ENCODE measurements around the gene RAB4A.
"Not testable (repeated sequence)": the region's sequence is repeated elsewhere in the genome, so short reads cannot be mapped to it uniquely, and the experiment has no call there.

RAB4A gene

DNA sequence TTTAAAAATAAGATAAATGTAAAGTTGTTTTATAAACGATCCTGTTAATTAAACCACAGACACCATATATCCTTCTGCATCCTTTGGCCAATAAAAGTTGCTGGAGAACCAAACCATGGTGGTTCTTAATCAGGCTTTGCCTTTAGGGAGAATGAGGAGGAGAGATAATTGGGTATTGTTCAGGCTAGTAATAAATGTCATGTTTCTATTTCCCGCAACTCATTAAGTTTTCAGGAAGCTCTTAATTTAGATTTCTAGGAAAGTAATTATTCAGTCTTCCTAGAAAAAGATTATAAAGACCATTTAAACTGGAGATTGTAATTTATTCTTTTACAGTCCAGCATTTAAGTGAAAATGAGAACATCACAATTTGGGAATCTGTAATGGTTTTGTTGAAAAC lies 34.5 kb downstream of the RAB4A start:
- TF ChIP-seq GATA1 (IDR thresholded peaks at IDR 0.05; ENCODE audit: low read depth, low read length) (no peak), POLR2A (IDR thresholded peaks at IDR 0.05; ENCODE audit: low read length) (no peak)
- DNase-seq, result no peak

DNA sequence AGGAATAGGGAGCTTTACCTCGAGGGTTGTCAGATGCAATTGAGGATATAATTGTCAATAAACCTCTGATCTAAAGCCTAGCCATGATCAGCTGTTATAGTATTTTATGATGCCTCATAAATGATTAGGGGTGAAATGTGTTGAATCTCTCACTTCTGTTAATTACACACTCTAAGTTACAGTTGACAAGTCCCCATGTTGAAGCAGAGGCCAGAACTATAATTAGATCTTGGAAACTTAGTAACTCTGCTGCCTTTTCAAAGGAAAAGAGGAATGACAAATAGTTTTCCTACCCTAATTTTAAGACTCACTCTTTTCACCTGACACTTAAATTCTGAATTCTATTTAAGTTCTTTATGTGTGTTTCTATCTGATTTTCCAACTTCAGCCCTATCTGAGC lies 38.2 kb downstream of the RAB4A start:
- DNase-seq, result no peak

DNA sequence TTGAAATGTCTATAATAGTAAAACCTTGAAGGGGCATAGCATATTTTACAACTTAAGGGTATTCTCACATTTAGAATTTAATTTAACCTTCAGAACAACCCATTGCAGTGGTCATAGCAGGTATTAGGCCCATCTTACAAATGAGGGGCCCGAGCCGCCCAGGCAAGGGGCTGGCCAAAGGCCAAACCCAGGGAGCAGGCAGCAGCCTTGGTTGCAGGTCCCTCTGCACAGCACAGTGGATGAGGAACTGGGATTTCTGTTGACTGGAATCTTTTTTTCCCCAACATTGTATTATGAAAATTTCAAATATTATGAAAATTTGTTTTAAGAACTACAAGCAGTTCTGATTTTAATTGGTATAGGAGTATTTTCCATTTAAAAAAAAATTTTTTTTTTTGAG lies 38.8 kb downstream of the RAB4A start:
- TF ChIP-seq POLR2A (IDR thresholded peaks at IDR 0.05; ENCODE audit: low read length), result no peak
- no peak for TF ChIP-seq GATA1 (IDR thresholded peaks at IDR 0.05; ENCODE audit: low read depth, low read length)
- DNase-seq, result no peak

More for the DNA sequence above, 38.2 kb downstream of the RAB4A start:
- TF ChIP-seq GATA1 (IDR thresholded peaks at IDR 0.05; ENCODE audit: low read depth, low read length) (no peak), POLR2A (IDR thresholded peaks at IDR 0.05; ENCODE audit: low read length) (no peak)

DNA sequence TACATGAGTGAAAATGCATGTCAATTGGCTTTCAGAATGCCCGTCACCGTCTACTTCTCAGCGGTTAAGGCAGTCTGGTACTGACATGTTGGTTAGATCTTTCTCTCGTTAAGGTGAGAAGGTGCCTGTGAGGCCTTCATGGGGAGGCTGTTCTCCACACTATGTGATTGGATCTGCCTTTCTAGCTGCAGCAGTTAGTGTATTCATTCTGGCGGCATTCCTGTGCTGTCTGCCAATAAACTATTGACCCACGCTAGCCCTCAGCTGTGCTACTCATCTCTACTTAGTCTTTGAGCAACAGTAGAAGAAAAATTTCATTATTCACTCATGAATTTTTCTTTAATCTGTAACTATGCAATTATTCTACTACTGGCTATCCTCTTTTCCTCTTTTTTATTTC lies 39.9 kb downstream of the RAB4A start:
- TF ChIP-seq POLR2A (IDR thresholded peaks at IDR 0.05; ENCODE audit: low read length) (no peak), GATA1 (IDR thresholded peaks at IDR 0.05; ENCODE audit: low read depth, low read length) (no peak)
- no peak for DNase-seq

DNA sequence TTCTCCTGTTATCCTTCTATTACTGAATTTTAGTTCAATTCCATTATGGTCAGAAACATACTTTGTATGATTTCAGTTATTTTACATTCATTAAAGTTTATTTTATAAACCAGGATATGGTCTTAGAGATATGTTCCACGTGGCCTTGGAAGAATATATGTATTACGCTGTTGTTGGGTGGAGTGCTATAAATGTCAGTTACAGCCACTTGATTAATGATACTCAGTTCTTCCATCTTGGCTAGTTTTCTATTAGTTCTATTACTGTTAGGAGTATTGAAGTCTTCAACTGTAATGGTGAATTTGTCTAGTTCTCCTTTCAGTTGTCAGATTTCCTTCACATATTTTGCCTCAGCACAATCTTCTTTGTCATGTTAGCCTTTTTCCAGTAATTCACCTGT lies 45.3 kb downstream of the RAB4A start:
- DNase-seq, result no peak
- no peak for TF ChIP-seq POLR2A (IDR thresholded peaks at IDR 0.05; ENCODE audit: low read length)
- no peak for TF ChIP-seq GATA1 (IDR thresholded peaks at IDR 0.05; ENCODE audit: low read depth, low read length)

DNA sequence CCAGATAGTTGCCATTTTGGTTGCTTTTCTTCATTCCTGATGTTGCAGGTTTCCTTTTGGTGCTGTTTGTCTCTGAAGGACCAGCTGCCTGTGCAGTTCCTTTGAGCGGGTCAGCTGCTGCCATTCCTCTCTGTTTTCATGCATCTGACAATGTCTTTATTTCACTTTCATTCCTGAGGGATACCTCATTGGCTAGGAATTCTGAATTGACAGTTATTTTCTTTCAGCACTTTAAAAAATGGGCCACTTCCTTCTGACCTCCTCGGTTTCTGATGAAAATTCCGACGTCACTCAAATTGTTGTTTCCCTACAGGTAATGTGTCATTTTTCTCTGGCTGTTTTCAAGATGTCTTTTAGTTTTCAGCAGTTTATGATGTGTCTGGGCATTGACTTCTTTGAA lies 47.1 kb downstream of the RAB4A start:
- TF ChIP-seq POLR2A (IDR thresholded peaks at IDR 0.05; ENCODE audit: low read length) (no peak), GATA1 (IDR thresholded peaks at IDR 0.05; ENCODE audit: low read depth, low read length) (no peak)
- no peak for DNase-seq

DNA sequence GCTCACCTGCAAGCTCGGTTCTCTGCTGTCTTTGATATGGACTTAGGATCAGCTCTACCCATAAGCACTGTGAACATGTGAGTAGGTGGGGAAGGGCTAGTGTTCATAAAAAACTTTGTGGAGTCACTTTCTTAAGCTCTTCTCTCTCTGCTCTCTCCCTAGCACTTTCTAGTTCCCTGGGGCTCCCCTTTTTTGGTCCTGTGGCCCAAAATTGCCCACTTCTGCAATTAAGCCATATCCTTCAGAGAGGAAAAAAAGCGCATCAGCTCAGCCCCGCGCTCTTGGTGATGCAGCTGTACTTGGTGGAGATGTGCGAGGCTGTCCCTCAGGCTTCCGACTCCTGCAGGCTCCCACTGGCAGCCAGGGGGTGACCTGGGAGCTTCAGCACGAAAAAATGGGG lies 48.6 kb downstream of the RAB4A start:
- DNase-seq, result no peak

DNA sequence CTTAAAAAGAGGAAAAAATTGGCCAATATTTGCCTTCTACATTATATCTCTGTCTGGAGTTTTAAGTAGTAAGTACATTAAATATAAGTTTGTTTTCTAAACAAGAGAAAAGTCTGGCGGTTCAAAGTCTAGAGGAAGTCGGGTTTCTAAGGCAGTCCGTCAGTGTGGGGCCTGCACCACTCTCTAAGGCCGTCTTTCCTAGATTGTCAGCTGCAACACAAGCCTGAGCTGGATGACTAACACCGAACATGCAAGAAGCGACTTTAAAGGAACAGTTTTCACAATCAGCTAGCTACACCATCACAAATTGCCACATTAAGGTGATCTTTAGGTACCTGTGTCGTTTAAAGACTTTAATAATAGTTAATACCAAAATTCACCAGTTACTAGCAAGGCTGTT lies 52.3 kb downstream of the RAB4A start:
- no peak for TF ChIP-seq GATA1 (IDR thresholded peaks at IDR 0.05; ENCODE audit: low read depth, low read length)
- TF ChIP-seq POLR2A (IDR thresholded peaks at IDR 0.05; ENCODE audit: low read length), result no peak
- DNase-seq, result no peak

More for the DNA sequence above, 48.6 kb downstream of the RAB4A start:
- no peak for TF ChIP-seq GATA1 (IDR thresholded peaks at IDR 0.05; ENCODE audit: low read depth, low read length)

DNA sequence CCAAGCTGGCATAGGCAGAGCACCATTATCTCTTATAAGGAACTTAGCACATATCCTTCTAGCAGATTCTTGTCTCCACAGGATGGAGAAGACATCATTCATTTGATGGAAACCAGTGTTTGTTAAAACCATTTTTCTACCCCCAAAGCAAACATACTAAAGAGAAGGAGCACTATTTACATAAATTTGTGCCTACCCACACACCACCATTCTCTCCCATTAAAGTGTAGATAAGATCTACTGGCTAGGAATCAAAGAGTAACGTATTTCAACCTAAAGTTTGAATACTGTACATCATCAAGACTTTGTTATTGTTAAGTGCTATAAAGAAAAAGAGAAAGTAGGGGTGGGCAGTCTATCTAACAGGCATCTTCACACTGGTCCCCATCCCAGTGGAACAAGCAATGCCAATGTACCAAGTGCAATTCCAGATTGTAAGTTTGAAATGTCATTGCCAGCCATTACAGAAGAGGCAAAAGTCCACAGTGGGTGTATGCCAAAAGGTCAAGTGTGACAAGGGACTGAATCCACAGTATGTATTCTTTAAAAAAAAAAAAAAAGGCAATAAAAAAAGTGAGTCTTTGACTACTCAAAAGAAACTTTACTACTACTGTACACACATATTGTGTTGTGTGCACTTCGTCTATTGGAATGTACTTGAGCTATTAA lies 53.1 kb downstream of the RAB4A start:
- no peak for TF ChIP-seq GATA1 (IDR thresholded peaks at IDR 0.05; ENCODE audit: low read depth, low read length)
- TF ChIP-seq POLR2A (IDR thresholded peaks at IDR 0.05; ENCODE audit: low read length), result no peak
- no peak for DNase-seq

DNA sequence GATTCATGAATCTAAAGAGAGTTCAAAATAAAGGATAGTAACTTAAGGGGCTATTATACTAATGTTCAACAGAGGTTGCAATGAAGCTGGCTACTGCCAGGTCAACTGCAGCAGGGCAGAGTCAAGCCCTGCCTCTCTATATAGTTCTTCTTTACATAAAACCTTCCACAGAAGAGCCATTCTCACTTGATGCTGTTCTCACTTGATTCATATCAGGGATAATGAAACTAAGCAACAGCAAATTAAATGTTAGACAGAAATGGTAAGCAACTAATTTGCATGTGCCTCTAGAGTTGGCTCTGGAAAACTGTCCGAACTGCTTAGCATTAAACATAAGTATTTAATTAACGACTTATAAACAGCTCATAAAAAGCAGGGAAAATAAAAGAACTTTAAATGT lies 54.5 kb downstream of the RAB4A start:
- no peak for DNase-seq
- TF ChIP-seq POLR2A (IDR thresholded peaks at IDR 0.05; ENCODE audit: low read length), result no peak

DNA sequence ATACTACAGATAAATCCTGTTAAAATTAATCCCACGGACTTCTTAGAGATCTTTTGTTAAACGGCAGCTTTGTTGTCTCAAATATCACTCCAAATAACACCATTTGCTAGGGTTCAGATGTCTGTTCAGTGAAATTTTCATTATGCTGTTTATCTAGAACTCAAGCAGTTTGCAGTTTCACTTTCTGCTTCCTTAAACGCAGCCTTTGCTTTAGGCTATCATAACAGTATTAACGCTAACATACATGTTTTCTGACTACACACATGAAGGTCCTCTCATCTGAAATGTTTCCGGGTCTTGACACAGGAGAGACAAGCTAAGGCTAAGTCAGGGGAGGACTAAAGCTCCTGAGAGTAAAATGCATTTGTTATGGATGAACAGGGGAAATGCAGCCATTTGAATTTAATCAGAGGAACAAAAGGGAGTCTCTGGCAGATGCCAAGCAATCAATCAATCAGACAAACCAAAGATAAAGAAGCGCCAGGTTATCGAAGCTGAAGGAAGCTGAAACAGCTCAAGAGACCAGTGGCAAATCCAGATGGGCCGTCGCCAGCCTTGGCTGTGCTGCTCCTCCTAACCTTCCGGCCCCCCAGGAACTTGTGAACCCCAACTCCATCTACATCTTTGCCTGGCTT lies 55.1 kb downstream of the RAB4A start:
- no peak for TF ChIP-seq POLR2A (IDR thresholded peaks at IDR 0.05; ENCODE audit: low read length)
- TF ChIP-seq GATA1 (IDR thresholded peaks at IDR 0.05; ENCODE audit: low read depth, low read length), result no peak
- DNase-seq, result no peak

DNA sequence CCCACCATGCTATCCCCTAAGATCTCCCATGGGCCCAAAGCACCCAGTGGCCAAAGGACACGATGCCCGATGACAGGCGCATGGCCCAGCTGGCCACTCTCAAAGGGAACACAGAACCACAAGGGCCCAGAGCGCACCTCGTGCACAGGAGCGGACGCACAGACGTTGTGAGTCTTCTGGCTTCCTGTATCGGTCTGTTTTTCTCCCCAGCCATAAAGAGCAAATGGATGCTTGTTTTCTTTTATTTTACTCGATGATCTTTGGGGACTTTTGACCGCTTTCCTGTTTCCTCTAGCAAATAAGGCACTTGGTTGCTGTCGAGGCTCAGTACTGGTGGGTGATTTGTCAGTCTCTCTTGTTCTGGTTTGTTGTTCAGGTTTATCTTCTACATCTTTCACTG lies 55.7 kb downstream of the RAB4A start:
- DNase-seq, result no peak
- TF ChIP-seq GATA1 (IDR thresholded peaks at IDR 0.05; ENCODE audit: low read depth, low read length) (no peak), POLR2A (IDR thresholded peaks at IDR 0.05; ENCODE audit: low read length) (no peak)

DNA sequence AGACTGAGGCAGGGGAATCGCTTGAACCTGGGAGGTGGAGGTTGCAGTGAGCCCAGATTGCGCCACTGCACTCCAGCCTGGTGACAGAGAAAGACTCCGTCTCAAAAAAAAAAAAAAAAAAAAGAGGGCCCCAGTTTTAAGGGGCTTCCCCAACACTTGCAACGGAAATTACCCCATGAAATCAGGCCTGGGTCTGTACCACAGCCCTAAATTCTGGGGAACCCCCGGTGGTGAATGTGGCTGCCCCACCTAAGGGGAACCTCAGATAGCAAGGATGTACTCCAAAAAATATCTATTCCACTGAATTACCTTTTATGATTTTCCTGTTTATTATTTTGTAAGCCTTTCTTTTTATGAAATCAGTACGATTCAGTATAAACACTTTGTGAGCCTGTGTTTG lies 56.9 kb downstream of the RAB4A start:
- not testable (repeated sequence) for DNase-seq

DNA sequence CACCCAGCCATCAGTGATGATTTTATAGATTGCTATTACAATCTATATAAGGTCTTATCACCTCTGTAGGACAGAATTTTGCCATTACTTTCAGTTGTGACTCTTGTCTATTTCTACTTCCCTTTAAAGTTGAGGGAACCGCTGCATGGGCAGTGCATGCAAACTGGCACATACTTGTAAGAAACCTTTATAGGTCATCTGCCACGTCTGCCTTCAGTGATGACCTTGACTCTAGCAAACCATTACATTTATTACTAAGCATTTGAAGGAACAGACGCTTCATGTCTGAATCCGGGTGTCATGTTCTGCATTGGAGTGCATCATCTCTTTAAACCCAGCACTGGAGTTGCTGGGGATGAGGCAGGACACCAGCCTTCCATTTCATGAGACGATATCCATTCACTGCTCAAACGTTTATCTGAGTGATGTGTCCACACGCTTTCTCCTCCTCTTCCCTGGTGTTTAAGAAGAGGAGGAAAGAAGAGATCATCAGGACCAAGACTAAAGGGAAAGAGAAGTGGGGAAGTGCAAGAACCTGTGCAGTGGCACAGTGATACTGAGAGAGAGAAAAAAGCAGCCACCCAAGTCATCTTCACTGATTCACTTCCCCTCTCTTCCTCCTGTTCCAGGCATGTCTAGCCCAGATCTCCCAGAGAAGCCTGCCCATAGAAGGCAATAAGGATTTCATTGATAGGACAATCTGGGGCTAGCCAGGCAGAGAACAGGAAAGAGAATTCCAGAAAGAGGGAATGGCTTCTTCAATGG lies 57.9 kb downstream of the RAB4A start:
- DNase-seq, result no peak
- no peak for TF ChIP-seq GATA1 (IDR thresholded peaks at IDR 0.05; ENCODE audit: low read depth, low read length)
- no peak for TF ChIP-seq POLR2A (IDR thresholded peaks at IDR 0.05; ENCODE audit: low read length)

DNA sequence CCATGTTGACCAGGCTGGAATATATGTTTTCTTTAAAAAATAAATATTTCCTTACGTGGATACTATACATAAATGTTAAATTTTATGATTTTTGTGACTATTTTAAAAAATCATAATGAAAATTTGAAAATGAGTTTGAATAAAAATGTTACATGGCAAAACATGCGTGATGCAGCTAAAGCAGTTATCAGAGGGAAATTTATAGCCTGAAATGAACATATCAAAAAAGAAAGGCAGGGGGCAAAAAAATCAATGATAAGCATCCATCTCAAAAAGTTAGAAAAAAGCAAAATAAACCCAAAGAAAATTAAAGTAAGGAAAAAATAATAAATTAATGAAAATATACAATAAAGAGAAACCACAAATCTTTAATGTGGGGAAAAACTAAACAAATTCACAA lies 63.4 kb downstream of the RAB4A start:
- no peak for TF ChIP-seq GATA1 (IDR thresholded peaks at IDR 0.05; ENCODE audit: low read depth, low read length)
- no peak for TF ChIP-seq POLR2A (IDR thresholded peaks at IDR 0.05; ENCODE audit: low read length)
- no peak for DNase-seq

Measured in erythroblast (primary cell).